ENCODE data around the gene PPM1M.

The PPM1M gene

DNA sequence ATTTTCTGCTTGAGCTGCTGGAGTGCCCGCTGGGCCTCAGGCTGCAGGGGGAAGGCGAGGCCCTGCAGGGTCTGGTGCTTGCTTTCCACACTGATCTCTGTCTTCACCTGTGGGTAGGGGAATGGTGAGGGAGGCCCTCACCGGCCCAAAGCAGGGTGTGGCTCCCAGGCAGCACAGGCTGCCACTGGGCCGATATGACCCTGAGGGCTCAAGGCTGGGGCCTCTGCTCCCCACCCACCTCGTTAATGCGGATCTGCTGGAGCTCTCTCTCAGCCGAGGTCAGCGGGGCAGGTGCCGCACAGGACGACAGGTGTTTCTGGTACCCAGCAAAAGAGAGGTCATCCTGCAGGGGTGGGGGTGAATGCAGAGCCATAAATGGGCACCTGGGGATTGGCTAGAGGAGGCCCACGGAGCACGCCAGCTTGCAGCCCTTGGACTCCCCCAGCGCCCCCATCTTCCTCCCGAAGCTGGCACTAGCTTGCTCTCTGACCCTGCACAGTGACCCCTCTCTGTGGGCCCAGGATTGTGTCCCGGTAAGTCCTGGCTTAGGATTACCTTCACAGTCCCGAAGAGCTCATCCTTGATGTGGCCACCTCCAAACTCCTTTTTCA lies 14.6 kb upstream of the PPM1M start:
- no peak for DNase-seq

DNA sequence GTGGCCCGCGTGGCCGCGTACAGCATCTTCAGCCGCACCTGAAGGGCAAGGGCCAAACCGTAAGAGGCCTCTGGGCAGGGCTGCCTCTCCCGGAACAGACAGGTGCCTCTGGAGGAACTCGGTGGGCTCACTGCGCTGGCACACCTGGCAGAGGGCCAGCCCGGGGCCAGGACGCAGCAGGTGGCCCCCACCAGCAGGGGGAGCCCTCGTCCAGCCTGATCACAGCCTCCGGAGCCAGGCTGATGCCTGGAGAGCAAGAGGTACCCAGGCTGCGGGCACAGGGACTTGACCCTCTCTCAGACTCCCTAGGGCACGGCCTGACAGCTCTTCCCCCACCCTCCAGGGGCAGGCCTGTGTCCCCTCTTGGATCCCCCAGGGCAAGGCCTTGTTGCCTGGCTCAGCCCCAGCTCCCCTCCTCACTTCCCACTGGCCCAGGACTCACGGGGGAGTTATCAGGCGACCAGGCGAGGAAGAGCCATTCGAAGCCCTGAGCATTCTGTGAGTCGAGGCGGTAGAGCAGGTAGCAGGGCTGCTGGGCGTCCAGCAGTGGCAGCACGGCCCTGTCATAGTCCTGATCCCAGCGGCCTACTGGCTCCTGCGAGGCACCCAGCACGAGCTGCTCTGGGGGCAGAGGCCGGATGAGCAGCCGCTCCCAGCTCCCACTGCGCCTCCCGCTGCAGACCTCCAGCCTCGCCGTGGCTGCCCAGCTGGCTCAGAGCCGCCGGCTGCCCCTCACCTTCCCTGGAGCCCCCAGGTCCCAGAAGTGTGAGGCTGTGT lies 13.9 kb upstream of the PPM1M start:
- DNase-seq: peak in 16 of 58 donors; percentile 19 to 58 (median 32)

- DNase-seq: peak in 1 of 58 donors; percentile 14
These were observed 13.1 kb upstream of the PPM1M start for GRCh38 chr3:52232279-52233107.

DNA sequence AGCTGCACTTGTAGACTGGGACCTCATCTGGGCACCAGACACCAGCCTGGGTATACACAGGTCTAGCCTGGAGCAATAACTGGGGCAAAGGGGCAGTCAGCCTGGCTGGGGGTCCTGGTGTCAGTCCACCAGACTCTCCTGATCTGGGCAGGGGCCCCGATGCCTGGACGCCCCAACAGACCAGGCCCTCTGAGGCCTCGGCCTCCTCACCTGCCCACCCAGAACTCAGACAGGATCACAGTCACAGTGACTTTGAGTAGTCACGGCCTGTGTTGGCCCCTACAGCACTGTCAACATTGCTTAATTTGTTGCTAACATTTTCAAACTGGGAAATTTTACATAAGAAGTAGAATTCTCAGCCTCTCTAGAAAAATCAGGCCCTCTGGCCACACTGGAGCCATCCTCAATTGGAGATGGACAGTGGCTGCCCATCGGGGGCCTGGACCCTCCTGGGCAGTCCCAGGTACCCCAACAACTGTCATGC lies 12.4 kb upstream of the PPM1M start:
- DNase-seq: no peak

- peak in 37 of 58 donors; percentile 15 to 75 (median 44) for DNase-seq
These were observed 11.6 kb upstream of the PPM1M start for GRCh38 chr3:52233968-52234367.

DNA sequence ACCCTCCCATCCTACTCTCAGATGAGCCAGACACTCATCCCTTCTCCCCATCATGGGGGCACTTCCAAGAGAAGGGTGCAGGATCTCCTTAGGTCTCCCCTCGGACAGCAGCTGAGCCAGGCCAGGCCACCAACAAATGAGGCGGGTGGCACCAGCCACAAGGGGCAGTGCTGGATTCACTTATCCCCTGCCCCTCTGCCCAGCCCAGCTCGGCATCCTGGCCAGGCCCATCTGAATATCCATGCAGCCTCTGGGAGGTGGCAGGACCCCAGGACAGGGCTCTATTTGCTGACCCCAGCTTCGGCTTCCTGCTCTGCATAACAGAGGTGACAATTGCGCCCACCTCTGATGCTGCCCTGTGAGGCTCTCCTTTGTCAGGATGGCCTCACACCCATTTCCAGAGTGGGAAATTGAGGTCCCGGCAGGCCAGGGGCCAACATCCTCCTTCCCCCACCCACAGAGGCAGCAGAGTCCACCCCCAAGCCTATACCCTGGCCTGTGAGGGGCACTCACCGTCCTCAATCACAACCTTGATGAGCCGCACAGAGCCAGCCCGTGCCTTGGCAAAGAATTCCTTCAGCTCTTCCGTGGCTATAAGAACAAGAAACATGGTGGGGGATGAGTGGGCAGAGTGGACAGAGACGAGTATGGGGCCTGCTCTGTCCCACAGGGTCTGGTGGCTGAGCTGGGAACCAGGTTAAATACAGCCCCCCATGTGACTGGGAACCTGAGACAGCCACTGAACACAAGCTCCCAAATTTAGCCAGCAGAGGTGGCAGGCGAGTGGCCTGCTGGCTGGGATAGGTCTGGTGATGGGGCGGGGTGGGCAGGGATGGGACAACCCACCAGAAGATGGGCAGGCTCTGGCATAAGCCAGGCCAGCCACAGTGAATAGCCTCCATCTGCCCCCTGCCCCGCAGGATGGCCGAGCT lies 10.8 kb upstream of the PPM1M start:
- no peak for DNase-seq

- DNase-seq: no peak
These were observed 9.1 kb upstream of the PPM1M start for GRCh38 chr3:52236424-52236886.

DNA sequence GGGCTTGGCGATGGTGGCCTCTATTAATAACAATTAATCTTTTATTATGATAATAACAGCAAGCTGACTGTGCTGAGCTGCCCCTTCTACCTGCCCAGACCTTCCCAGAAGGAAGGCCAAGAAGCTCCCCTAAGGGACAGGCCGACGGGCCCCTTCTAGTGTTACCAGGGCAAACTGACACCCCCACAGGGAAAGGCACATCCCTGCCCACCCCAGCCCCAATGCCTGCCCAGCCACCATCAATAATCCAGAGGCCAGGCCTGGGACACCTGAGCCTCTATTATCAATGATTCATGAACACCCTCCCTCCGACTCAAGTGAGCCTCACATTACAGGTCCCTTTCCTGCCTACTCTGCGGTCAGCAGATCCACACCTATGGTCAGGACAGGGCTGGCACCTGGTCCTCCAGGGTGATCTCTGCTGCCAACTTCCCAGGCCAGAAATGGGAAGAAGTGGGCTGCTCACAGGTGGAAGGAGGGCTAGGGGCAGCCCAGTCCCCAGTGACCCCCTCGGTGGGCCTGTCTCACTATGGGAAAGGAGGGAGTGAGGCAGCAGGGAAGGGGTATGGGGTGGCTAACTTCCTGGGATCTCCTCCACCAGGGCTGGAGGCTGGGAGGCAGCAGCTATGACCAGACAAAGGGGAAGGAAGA lies 8.4 kb upstream of the PPM1M start:
- DNase-seq: no peak

DNA sequence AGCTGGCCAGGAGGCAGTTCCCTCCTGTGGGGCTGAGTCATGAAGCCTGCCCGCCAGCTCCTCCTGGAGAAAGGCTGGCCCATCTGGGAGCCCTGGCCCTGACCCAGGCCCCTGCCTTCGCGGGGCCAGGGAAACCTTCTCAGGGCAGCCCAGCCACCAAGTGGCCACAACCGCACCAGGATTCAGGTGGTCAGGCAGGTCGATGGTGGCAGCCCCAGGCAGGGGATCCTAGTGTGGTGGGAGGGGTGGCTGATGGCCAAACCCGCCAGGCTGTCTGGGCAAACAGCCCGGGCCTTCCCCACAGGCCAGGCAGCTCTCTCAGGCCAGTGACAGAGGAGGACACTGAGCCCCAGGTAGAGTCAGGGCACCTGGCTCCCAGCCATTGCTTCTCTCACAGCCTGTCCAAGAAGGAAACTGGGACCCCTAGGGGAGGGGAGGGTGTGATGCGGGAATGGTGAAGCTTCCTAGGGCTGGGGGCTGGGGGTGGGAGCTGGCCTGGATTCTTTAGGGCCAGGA lies 7.8 kb upstream of the PPM1M start:
- peak in 44 of 58 donors; percentile 27 to 82 (median 51) for DNase-seq

- DNase-seq: peak in 2 of 58 donors; percentile 44 to 48
These were observed 7.3 kb upstream of the PPM1M start for GRCh38 chr3:52238193-52238760.

DNA sequence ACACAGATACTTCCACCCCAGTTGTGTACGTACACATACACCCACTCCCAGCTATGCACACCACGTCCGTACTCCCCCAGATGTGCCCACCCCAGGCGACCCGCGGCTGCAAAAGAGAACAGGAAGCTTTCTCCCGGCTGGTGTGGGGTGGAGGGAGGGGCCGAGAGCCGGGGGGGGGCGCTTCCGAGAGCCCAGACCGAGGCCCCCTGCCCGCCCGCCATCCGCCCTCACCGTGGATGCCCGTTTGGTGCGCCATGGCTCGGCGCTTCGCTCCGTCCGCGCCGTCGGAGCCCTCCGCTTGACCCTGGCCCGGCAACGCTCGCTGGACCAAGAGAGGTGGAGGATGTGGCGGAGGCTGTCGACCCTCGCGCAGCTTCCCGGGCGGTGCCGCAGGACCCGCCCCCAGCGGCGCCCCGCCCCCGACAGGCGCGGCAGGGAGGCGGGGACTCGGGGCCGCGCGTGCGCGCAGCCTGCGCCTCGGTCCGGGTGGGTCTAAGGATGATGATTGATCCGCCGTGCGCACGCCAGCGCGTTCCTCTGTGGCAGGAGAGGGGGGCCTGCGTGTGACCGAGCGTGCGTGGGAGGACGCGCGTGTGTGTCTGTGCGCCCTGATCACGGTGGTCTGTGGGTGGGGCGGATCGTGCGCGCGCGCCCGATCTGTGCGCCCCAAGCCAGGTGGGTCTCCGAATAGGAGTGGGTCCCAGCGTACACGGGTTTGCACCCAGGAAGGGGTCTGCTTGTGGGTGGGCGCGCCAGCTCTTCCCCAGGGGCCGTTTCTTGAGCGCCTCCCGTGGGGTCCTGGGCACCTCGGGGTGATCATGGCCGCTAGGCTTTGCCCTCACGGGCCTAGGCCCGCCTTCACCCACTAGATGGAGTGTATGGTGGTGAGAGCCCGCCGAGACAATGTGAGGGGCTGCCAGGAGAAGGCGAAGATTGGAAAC lies 6.5 kb upstream of the PPM1M start, which contains the start of gene TWF2:
Gene TWF2 (minus strand): TSS at position 398 of the 941 bp plus-strand sequence. CDS start 142 bp downstream, at position 256.
- DNase-seq: peak in 56 of 58 donors; percentile 6 to 89 (median 72)

GRCh38 chr3:52240059-52240885 lies 5.3 kb upstream of the PPM1M start:
- DNase-seq: peak in 28 of 58 donors; percentile 24 to 75 (median 48)

DNA sequence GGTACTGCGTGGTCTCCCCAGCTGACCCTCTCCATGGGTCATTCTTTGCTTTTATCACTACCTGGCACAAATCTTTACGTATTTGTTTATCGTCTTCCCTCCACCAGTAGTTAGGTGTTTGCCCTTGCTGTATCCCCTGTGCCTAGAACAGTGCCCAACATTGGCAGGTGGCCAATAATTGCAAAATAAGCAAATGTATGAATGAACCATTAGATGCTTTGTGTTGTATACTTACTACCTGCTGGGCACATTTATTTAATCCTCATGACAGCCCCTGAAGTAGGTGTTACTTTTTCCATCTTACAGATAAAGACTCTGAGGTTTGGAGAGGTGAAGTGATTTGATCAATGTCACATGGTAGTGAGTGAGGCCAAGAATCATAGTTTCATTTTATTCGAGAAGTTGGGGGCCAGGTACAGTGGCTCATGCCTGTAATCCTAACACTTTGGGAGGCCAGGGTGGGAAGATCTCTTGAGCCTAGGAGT lies 4.6 kb upstream of the PPM1M start:
- DNase-seq: no peak

DNA sequence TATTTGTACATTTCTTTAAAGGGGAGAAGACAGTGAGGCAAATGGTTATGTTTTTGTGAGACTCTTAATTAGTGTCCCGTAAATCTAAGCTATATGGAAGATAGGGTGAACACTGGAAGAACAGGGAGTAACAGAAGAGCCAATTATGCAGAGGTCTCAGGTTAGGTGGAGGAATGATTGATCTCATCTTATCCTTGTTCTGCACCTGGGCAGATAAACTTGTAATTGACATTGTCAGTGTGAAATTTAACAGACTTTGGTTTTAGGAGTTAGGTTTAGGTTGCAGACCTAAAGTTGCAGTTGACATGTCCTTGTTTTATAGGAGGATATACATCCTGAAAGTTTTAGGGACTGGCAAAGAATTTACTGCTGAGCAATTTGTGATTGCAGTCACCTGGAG lies 3.5 kb upstream of the PPM1M start:
- no peak for DNase-seq

- DNase-seq: peak in 1 of 58 donors; percentile 19
These were observed 1.5 kb upstream of the PPM1M start for GRCh38 chr3:52243791-52244628.

DNA sequence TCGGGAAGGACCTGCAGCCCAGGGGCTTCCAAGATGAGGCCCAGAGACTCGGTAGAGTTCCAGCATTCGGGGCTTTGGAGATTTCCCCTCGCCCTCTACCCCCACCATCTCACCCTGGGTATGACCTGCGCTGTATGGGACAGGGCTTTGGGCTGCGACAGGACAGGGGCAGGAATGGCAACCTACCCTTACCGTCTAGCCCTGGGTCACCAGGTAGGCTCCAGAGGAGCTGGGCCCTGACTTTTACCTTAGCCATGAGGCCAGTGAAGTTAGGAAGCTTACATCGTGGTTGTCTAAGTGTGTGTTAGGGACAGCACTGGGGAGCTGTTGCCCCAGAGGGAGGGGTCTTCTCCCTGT lies 683 bp downstream of the PPM1M start:
- no peak for DNase-seq

Measured in anterior cingulate cortex (tissue), 58 donors.